ENCODE data around the gene GPATCH2L.
A peak's percentile ranks its signal among the peaks of the same experiment; 100 is the strongest.

The GPATCH2L gene

GRCh38 chr14:76212242-76212641 lies 60.5 kb downstream of the GPATCH2L start:
- no peak for DNase-seq (ENCODE audit: low read depth)
- H3K4me3 ChIP-seq (ENCODE audit: low read depth, low read length), result no peak overlapping the region
- no peak for TF ChIP-seq CTCF (IDR thresholded peaks at IDR 0.05; ENCODE audit: insufficient read depth, low read depth, low read length, missing control alignments)

GRCh38 chr14:76217179-76217578 lies 65.5 kb downstream of the GPATCH2L start:
- no peak for DNase-seq (ENCODE audit: low read depth)
- H3K4me3 ChIP-seq (ENCODE audit: low read depth, low read length), result no peak overlapping the region
- TF ChIP-seq CTCF (IDR thresholded peaks at IDR 0.05; ENCODE audit: insufficient read depth, low read depth, low read length, missing control alignments), result no peak

GRCh38 chr14:76218662-76219061 lies 66.9 kb downstream of the GPATCH2L start:
- no peak for TF ChIP-seq CTCF (IDR thresholded peaks at IDR 0.05; ENCODE audit: insufficient read depth, low read depth, low read length, missing control alignments)
- DNase-seq (ENCODE audit: low read depth), result no peak
- no peak overlapping the region for H3K4me3 ChIP-seq (ENCODE audit: low read depth, low read length)

GRCh38 chr14:76219873-76220272 lies 68.2 kb downstream of the GPATCH2L start:
- DNase-seq (ENCODE audit: low read depth), result no peak
- no peak overlapping the region for H3K4me3 ChIP-seq (ENCODE audit: low read depth, low read length)
- TF ChIP-seq CTCF (IDR thresholded peaks at IDR 0.05; ENCODE audit: insufficient read depth, low read depth, low read length, missing control alignments), result no peak

- DNase-seq (ENCODE audit: low read depth), result no peak
- no peak for TF ChIP-seq CTCF (IDR thresholded peaks at IDR 0.05; ENCODE audit: insufficient read depth, low read depth, low read length, missing control alignments)
- peak overlapping the region; percentile 25 for H3K4me3 ChIP-seq (ENCODE audit: low read depth, low read length)
These were observed 75.8 kb downstream of the GPATCH2L start for GRCh38 chr14:76227450-76228050.

GRCh38 chr14:76228138-76228537 lies 76.4 kb downstream of the GPATCH2L start:
- no peak for TF ChIP-seq CTCF (IDR thresholded peaks at IDR 0.05; ENCODE audit: insufficient read depth, low read depth, low read length, missing control alignments)
- peak overlapping the region; percentile 25 for H3K4me3 ChIP-seq (ENCODE audit: low read depth, low read length)
- peak; percentile 64 for DNase-seq (ENCODE audit: low read depth)

- DNase-seq (ENCODE audit: low read depth), result no peak
- no peak overlapping the region for H3K4me3 ChIP-seq (ENCODE audit: low read depth, low read length)
- no peak for TF ChIP-seq CTCF (IDR thresholded peaks at IDR 0.05; ENCODE audit: insufficient read depth, low read depth, low read length, missing control alignments)
These were observed 81.1 kb downstream of the GPATCH2L start for GRCh38 chr14:76232800-76233199.
